HS-27A (cell line): ENCODE measurements around the gene RNF144B.

Source experiments
- DNase-seq: peaks from one replicate; pipeline ENCODE4 v3.0.0-alpha.2; 2012; ENCODE audit warnings: low read depth, missing footprints

Gene RNF144B

DNA sequence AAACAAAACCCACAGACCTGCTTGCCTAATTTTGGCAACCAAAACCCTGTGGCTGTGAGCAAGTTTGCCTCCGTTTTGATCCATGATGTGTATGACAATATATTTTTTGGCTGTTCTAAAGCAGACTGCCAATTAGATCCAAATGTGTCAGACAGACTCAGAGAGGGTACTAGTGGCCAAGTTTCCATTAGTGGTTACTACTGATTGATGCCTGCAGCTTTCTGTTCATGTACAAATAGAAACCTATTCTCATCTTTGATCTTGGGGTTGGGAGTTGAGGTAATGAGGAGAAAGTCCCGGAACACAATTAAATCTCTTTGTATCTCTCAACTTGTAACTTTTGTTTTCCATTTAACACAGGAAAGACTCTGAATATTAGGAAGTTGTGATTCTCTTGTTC lies 100.9 kb downstream of the RNF144B start:
- no peak for DNase-seq

DNA sequence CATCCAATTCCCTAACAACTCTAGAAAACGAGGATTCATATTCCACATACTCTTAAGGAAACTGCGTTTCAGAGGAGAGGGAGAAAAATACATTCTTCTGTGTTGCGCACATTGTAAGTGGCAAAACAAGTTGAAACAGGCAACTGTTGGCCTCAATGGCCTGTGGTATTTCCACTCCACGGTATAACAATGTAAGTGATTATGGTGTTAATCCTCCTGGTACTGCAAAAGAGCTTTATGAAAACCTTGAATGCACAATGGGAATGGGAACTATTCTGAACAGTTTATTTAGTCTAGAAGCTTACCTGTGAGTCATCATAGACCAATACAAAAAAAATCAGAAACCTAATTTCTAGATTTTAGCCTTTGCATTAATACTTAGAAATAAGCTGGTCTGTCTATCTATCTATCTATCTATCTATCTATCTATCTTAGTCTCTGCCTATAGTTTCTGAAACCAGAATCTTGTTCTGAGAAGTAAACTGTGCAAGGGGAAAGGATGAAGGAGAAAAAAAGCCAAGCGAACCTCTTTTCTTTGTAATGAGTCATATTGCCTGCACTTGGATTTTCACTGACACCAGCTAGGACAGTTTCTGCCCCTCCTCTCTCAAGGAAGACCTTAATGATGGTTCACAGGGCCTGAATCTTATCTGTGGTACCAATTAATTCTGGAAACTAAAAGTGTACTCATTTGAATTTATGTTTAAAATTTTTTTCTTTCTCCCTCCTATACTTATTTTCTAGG lies 101.5 kb downstream of the RNF144B start:
- no peak for DNase-seq

- no peak for DNase-seq
These were observed 102.2 kb downstream of the RNF144B start for GRCh38 chr6:18489335-18489734.

- no peak for DNase-seq
These were observed 104.3 kb downstream of the RNF144B start for GRCh38 chr6:18491308-18492045.

DNA sequence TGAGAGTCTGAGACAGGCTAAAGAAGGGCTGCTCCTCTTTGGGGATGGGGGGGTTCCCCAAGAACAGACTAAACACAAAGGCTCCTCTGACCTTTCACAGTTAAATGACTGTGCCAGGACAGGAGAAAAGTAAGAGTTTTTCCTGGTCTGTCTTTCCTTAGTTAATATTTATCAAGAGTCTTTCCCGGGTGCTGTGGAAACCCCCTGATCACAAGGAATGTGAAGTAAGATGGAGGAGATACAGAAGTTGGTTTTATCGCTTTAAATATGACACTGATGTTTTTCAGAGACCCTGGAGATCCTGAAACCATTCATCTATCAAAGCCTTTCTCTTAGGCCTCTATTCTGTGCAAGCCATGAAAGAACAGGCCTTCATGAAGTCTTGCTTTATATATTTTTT lies 105.8 kb downstream of the RNF144B start:
- no peak for DNase-seq

- no peak for DNase-seq
These were observed 106.3 kb downstream of the RNF144B start for GRCh38 chr6:18493382-18493891.

DNA sequence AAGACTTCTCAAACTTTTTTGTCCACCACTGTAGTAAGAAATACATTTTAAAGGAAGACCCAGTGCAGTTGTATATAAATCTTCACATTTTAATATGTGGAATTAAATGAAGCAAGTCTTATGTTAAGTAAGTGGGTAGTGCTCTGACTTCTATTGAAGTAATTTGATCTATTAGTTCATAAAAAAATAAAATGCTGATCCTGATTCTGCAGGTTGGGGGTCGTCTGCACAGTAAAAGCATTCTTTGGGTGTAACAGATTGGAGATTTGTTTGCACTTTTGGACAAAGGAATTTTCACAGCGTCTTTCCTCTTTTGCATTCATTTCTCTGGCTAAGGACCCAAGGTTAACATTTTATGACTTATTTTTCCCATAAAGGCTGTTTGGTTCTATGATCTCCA lies 106.8 kb downstream of the RNF144B start:
- no peak for DNase-seq

DNA sequence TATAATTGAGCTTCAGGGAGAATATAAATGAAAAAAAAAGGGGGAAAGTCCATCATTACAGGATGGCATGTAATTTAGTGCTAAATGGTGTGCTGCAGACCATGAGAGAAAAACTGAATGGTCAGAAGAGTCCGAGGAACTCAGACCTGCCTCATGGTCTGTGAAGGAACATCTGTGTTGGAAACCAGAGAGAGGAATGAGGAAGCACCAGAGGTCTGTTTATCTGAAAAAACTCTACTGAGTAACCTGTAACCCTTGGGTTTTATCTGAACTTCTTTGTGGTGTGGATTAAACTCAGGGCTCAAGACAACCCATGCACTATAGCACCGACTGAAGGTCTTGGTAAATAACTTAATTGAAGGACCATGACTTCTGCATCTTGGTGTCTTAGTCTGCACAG lies 108.1 kb downstream of the RNF144B start:
- DNase-seq = no peak

DNA sequence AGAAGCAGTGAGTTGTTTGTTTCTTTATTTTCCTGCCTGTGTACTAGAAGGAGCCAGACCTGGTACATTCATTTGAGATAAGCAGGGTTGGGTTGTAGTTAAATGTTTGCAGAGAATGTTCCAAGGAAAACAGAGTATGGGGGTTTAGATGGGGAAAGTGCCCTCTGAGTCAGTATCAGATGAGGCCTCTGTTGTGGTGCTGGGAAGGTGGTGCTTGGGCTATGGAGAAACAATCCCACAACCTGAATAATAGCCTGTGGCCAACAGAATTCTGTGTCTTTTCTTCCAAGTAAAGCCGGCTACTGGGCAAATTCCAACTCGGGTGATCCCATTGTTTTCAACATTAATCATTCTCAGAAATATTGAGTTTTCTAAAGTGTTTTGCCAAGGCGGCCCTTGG lies 109.3 kb downstream of the RNF144B start:
- DNase-seq = no peak

DNA sequence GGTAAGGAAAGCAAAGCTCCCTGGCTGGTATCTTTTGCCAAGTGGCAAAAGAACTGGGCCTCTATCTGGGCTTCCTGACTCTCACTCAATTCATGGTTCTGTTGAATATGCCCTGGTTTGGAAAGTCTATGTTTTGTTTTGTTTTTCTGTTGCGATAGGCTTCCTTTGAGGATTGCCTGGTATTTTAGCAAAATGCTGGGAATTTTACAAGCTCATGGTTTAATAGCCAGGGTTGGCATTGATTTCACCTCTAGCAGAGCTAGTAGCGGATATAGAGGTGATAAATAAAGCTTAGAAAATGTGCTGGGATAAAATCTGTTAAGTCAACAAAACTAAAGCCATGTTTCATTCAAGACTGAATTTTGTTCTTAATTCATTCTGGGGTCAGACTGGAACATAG lies 109.9 kb downstream of the RNF144B start:
- DNase-seq = no peak

- DNase-seq = no peak
These were observed 111.3 kb downstream of the RNF144B start for GRCh38 chr6:18498408-18498807.

DNA sequence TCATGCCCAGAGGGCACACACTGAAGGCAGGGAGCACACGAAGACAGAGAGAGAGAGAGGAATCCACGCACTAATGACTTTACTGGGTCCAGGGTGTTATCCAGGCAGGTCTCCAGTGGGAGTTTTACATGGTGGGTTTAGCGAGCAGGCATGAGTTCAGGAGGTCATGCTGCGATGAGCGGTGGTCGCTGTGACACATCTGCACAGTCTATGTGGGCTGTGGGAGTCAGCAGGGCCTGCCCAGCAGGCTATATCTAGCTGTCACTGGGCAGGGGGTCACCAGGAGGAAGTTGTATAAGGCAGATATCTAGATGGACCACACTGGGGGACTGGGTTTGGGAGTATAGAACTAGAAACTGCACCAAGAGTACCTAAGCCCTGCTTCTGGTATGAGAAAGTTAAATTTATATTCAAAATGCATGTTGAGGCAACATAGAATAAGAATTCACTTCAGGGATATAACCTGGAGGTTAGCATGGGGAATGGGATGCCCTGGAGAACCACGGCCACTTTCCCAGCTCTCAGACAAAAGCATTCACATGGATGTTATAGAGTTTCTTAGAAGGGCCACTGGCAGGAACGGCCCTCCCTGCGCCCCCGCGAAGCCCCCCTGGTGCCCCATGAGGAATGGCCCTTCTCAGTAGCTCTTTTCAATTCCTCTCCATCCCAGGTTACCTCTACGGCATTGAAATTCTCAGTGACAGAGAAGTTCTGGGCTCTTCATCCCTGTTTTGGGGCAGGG lies 113.9 kb downstream of the RNF144B start:
- no peak for DNase-seq

- no peak for DNase-seq
These were observed 114.5 kb downstream of the RNF144B start for GRCh38 chr6:18501663-18502013.

DNA sequence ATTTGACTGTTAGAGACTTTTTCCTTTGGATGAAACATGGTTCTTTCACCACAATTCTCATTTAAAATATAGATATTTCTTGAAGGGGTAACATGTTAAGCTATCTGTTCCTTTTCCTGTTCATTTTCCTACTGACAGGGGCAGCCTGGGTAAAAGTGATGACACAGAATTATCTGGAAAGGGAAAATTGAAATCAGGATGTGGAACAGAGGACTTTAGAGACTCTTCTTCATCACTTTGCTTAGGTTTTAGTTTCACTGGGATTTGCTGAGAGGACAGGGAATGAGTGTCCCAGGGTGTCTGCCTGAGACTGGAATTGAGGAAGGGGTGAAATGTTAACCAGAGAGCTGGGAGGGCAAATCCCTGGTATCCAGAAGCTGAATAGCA lies 116.0 kb downstream of the RNF144B start:
- no peak for DNase-seq

- DNase-seq = peak; percentile 82
These were observed 116.6 kb downstream of the RNF144B start for GRCh38 chr6:18503593-18504231.

GRCh38 chr6:18504232-18504596 lies 117.1 kb downstream of the RNF144B start:
- DNase-seq = no peak

DNA sequence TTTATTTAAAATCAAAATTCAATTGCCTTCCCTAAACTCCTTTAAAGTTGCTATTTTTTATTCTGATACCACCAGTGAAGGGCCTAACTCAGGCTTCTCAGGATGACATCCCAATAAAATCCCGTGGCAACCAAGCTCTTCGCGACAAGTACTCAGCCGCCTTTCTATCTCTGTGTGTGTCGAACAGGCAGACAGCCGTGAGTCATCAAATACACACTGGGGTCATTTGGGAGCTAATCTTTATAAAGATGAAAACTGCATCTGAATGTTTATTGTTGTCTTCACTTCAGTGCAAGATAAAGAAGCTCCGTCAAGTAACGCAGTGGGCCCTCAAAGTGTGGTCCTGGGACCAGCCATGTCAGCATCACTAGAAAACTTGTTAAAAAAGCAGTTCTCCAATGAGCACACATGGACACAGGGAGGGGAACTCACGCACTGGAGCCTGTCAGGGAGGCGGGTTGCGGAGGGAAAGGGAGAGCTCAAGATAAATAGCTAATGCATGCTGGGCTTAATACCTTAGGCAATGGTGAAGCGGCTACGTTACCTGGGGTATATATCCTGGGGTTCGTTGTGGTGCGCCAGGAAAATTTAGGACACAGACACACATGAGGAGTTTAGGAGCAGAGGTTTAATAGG lies 119.3 kb downstream of the RNF144B start:
- no peak for DNase-seq

GRCh38 chr6:18507018-18507415 lies 119.9 kb downstream of the RNF144B start:
- no peak for DNase-seq

DNA sequence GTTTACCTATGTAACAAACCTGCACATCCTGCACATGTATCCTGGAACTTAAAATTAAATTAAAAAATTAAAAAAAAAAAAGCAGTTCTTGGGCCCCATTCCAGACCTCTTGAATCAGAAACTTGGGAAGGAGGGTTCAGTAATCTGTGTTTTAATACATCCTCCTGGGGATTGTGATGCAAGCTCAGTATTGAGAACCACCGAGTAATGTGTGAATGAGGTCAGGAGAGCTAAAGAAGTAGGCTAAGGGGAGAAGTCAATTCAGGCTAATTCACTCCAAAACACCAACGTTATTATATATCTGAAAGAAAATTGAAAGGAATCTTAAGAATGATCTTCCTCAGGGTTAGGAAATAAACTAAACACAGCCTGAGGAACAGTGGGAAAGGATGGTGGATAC lies 120.4 kb downstream of the RNF144B start:
- DNase-seq = no peak

DNA sequence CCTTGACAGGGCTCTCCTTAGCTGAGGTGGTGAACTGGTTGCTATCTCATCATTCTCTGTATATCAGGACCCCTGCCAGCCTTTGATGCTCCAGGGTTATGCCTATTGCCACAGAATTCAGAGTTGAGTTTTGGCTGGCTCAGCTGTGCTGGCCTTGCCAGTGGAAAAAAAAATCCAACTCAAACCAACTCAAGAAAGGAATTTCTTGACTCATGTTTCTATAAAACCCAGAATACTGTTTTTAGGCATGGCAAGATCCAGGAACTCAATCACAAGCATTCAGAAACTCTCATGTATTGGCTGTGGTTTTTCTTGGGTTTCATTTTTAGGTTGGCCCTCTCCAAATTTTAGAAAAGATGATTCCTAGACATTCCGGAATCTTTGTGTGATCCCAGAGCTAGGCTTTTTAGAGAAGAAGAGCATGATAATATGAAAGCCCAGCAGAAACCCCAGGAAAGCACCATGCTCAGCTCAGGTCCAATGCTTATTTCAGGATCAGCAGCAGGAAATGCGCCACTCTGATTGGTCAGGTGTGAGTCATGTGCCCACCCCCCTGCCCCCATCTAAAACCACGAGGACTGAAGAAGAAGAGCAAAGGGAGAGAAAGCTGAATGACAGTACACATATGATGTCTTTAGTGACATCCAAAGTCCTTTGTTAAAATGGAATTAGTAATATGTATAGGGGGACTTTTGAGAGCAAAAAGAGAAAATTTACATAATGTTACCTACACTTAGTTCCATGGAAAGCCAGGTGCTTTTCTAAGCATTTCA lies 122.9 kb downstream of the RNF144B start:
- no peak for DNase-seq

GRCh38 chr6:18510644-18511033 lies 123.5 kb downstream of the RNF144B start:
- no peak for DNase-seq
